Neural crest cell (in vitro differentiated cells): ENCODE results near the gene PNPLA2. TPM values are rescaled to one million over a fixed set of nuclear protein-coding genes. Genes with fewer than 3 reads are reported as not detected.

Source experiments
- DNase-seq: peaks from one replicate; pipeline ENCODE4 v3.0.0; 2021; ENCODE audit warnings: low read depth, mixed read lengths, low spot score
- H3K27ac Mint-ChIP-seq: one replicate; pipeline ENCODE4 v1.8.0; 2021; ENCODE audit warnings: mild to moderate bottlenecking, mixed read lengths; ENCODE audit not compliant: unreplicated experiment
- H3K27me3 Mint-ChIP-seq: 2 replicates; pipeline ENCODE4 v1.8.0; 2021; ENCODE audit warnings: low read depth, mild to moderate bottlenecking, mixed read lengths
- H3K36me3 Mint-ChIP-seq: 2 replicates; pipeline ENCODE4 v1.8.0; 2021; ENCODE audit warnings: low read depth, mild to moderate bottlenecking, mixed read lengths
- H3K4me1 Mint-ChIP-seq: 2 replicates; pipeline ENCODE4 v1.8.0; 2021; ENCODE audit warnings: mixed read lengths
- H3K4me3 Mint-ChIP-seq: one replicate; pipeline ENCODE4 v1.8.0; 2021; ENCODE audit warnings: mild to moderate bottlenecking, mixed read lengths
- H3K9me3 Mint-ChIP-seq: 2 replicates; pipeline ENCODE4 v1.8.0; 2021; ENCODE audit warnings: mixed read lengths
- total RNA-seq: library from RNA; stranded (reverse); gene quantifications from 2 replicates; pipeline ENCODE4 v1.2.1, GENCODE V29; 2021
- TF ChIP-seq, protein P1 (sequence below): fragments of 200-600 bp; sonication (generic); conservative IDR thresholded peaks from 2 replicates; pipeline ENCODE4 v1.5.0; 2021; ENCODE audit warnings: antibody characterized with exemption, mild to moderate bottlenecking

Gene PNPLA2
- total RNA-seq, 1 donor from 2014 or later: 34.5 TPM

DNA sequence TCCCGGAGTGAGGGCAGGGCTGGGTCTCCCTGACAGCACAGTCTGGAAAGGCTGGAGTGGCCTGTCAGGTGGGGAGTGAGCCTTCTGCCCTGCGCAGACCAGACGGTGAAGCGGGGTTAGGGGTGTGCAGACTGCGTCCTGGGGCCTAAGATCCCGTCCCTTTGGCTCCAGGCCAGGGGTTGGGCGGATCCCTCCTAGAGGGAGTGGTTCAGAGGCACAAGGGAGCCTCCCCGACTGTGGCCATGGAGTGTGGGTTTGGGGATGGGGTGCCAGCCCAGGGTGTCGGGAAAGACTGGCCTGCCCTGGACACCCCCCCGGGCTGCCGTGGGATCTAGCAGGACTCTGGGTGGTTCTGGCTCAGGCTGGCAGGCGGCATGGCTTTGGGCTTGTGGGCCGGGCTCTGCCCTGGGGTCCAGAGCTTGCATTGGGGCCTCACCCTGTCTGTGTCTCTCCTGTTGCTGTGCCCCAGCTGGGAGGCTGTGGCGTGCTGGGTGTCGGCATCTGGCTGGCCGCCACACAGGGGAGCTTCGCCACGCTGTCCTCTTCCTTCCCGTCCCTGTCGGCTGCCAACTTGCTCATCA, 43.5 kb downstream of the PNPLA2 start:
- Mint-ChIP-seq H3K27ac (no peak overlapping the region), H3K4me3 (peak overlapping the region; percentile 67), H3K9me3 (no peaks in the 10 kb centered on the region), H3K36me3 (no peaks in the 10 kb centered on the region), H3K4me1 (peaks cover 4% of the 10 kb centered on the region), H3K27me3 (no peaks in the 10 kb centered on the region)
- DNase-seq: no peak
- TF ChIP-seq, protein P1, sequence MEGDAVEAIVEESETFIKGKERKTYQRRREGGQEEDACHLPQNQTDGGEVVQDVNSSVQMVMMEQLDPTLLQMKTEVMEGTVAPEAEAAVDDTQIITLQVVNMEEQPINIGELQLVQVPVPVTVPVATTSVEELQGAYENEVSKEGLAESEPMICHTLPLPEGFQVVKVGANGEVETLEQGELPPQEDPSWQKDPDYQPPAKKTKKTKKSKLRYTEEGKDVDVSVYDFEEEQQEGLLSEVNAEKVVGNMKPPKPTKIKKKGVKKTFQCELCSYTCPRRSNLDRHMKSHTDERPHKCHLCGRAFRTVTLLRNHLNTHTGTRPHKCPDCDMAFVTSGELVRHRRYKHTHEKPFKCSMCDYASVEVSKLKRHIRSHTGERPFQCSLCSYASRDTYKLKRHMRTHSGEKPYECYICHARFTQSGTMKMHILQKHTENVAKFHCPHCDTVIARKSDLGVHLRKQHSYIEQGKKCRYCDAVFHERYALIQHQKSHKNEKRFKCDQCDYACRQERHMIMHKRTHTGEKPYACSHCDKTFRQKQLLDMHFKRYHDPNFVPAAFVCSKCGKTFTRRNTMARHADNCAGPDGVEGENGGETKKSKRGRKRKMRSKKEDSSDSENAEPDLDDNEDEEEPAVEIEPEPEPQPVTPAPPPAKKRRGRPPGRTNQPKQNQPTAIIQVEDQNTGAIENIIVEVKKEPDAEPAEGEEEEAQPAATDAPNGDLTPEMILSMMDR: no peak

DNA sequence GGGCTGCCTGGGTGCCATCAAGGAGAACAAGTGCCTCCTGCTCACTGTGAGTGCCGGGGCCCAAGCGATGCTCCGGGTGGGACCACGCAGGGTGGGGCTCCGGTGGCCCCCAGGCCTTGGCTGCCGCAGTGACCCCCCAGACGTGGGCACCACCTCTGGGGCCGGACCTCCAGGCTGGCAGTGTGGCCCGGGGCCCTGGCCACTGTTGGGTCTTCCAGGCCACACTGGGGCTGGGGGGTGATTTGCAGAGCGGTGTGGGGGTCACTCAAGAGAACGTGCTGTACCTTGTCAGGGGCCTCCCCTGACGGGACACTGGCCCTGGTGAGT, 43.9 kb downstream of the PNPLA2 start:
- TF ChIP-seq, protein P1: no peak
- Mint-ChIP-seq H3K36me3 (no peaks in the 10 kb centered on the region), H3K27ac (no peak overlapping the region), H3K27me3 (no peaks in the 10 kb centered on the region), H3K4me3 (no peak overlapping the region), H3K9me3 (no peaks in the 10 kb centered on the region), H3K4me1 (peaks cover 4% of the 10 kb centered on the region)
- DNase-seq: no peak

DNA sequence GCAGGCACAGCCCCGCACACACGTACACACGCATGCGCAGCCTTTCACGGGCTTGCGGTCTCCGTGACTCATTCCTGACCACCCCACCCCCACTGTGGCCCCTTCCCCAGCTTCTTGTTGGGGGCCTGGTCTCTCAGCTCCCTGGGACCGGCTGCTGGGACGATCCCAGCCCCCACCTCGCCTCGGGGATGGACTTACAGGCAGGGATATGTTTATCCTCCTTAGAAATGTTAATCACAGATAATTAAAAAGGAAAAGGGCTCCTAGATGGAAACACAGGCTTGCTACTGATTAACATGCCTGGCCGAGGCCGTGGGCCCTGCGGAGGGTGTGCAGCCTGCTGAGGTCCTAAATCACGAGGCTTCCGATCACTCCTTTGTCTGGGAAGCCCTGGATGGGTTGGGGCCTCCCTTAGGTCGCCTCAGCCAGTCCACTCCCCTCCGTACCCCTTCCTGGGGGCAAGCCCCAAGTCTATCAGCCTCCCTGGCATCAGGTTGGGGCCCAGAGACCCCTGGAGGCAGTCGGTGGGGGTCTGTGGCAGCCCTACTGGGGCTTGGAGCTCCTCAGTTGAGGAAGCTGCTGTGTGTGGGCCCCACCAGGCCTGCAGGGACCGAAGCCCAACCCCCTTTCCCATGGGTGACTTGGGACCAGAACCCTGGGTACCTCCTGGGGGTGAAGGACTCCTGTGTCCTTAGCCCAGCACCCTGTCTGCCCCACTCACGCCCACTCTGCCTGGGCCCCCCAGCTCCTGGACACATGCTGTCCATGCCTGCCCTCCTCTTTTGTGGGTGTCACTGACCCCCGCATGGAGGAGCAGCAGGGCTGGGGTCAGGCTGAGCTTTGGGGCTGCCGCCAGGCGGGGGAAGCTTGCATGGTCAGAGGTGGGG, 44.6 kb downstream of the PNPLA2 start:
- DNase-seq: no peak
- H3K4me3 Mint-ChIP-seq: peak overlapping the region; percentile 56
- peaks cover 4% of the 10 kb centered on the region for H3K4me1 Mint-ChIP-seq

GRCh38 chr11:863910-864827, 45.5 kb downstream of the PNPLA2 start:
- Mint-ChIP-seq H3K4me3 (peak overlapping the region; percentile 68), H3K4me1 (peaks cover 4% of the 10 kb centered on the region), H3K27me3 (no peaks in the 10 kb centered on the region), H3K36me3 (no peaks in the 10 kb centered on the region), H3K9me3 (no peaks in the 10 kb centered on the region), H3K27ac (peak overlapping the region; percentile 50)
- no peak for DNase-seq
- TF ChIP-seq, protein P1: no peak

More for the DNA sequence above, 44.6 kb downstream of the PNPLA2 start:
- Mint-ChIP-seq H3K9me3 (no peaks in the 10 kb centered on the region), H3K36me3 (no peaks in the 10 kb centered on the region), H3K27me3 (no peaks in the 10 kb centered on the region), H3K27ac (no peak overlapping the region)
- TF ChIP-seq, protein P1: no peak

DNA sequence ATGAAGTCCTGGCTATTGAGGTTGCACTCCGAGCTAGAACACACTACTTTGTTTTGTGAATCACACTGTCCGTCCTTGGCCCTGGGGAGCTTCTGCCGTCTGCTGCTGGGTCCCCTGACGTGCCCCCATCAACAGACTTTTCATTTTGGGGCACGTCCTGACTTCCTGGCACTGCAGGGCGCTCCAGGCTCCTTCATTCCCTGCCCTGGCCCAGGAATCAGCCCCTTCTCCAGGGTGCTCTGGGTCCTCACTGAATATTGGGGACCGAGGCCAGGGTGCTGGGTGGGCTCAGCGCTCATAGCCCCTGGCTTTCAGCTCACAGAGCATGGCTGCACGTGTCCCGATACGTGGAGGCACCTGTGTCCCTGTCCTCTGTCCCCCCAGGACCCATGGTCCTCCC, 46.2 kb downstream of the PNPLA2 start:
- H3K9me3 Mint-ChIP-seq: no peaks in the 10 kb centered on the region
- no peaks in the 10 kb centered on the region for H3K27me3 Mint-ChIP-seq
- H3K36me3 Mint-ChIP-seq: no peaks in the 10 kb centered on the region
- peak overlapping the region; percentile 68 for H3K4me3 Mint-ChIP-seq
- H3K27ac Mint-ChIP-seq: no peak overlapping the region
- H3K4me1 Mint-ChIP-seq: peaks cover 4% of the 10 kb centered on the region
- DNase-seq: no peak
- TF ChIP-seq, protein P1: no peak
